MM.1S (cell line): ENCODE measurements around the gene OR8G1.

Experiments
- CTCF ChIP-seq: fragments of 300-600 bp; sonication (generic); IDR thresholded peaks from 2 replicates; pipeline ENCODE4 v1.5.1; 2016; ENCODE audit warnings: antibody characterized with exemption, low read length, mixed read lengths
- EZH2 ChIP-seq: fragments of 300-600 bp; sonication (generic); optimal IDR thresholded peaks from 2 replicates; pipeline ENCODE3; 2017; ENCODE audit warnings: low read depth, mild to moderate bottlenecking, antibody characterized with exemption, low read length, mixed read lengths

- TF ChIP-seq CTCF (no peak), EZH2 (no peak)
Measured at GRCh38 chr11:124294687-124295086, 53.8 kb downstream of the OR8G1 start.
